C4-2B (cell line): ENCODE results near the gene SLC25A21.

ENCODE experiments used
- ZFX ChIP-seq: fragments of 450-650 bp; IDR thresholded peaks from 2 replicates; pipeline ENCODE4 v1.6.1; 2017
- TF ChIP-seq, protein P1 (sequence below): fragments of 450-650 bp; conservative IDR thresholded peaks from 2 replicates; pipeline ENCODE4 v1.5.1; 2017; ENCODE audit warnings: mild to moderate bottlenecking

DNA sequence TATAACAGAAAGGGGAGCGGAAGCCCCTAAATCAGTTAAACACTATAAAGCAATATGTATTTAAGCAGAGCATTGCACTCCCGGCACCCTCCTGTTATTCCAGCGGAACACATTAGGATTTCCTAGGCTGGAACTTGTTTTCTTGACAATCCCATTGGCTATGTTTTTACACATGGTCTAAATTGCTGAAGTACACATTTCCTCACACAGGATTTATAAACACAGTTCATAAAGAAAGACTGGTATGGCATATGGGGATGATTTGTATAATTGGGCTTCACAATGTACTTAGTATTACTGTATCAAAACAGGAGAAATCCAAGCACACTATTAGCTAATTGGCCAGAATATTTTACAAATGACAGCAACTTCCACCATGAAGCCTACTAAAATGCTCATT, 487.5 kb downstream of the SLC25A21 start:
- TF ChIP-seq, protein P1, sequence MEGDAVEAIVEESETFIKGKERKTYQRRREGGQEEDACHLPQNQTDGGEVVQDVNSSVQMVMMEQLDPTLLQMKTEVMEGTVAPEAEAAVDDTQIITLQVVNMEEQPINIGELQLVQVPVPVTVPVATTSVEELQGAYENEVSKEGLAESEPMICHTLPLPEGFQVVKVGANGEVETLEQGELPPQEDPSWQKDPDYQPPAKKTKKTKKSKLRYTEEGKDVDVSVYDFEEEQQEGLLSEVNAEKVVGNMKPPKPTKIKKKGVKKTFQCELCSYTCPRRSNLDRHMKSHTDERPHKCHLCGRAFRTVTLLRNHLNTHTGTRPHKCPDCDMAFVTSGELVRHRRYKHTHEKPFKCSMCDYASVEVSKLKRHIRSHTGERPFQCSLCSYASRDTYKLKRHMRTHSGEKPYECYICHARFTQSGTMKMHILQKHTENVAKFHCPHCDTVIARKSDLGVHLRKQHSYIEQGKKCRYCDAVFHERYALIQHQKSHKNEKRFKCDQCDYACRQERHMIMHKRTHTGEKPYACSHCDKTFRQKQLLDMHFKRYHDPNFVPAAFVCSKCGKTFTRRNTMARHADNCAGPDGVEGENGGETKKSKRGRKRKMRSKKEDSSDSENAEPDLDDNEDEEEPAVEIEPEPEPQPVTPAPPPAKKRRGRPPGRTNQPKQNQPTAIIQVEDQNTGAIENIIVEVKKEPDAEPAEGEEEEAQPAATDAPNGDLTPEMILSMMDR: no peak
- no peak for TF ChIP-seq ZFX
